Breast epithelium (tissue), 3 donors: Measurements from ENCODE around the gene SNRPD3.
"Not testable (repeated sequence)": the region's sequence is repeated elsewhere in the genome, so short reads cannot be mapped to it uniquely, and the experiment has no call there.

ENCODE experiments used
- POLR2A ChIP-seq: fragments of 450-650 bp; IDR thresholded peaks from one replicate; pipeline ENCODE4 v1.6.1; 2016; ENCODE audit warnings: antibody characterized with exemption, mild to moderate bottlenecking, moderate library complexity
- POLR2AphosphoS5 ChIP-seq, 3 donors: sonication (generic); formaldehyde crosslinking; IDR thresholded peaks; one replicate each; pipeline ENCODE4 v1.6.1; 2017; ENCODE audit warnings: antibody characterized with exemption in 3 of 3
- TF ChIP-seq, protein P1 (sequence below), 3 donors: fragments of 450-650 bp; IDR thresholded peaks; one replicate each; pipeline ENCODE4 v1.5.1; 2016 to 2017; ENCODE audit warnings: antibody characterized with exemption in 3 of 3, mild to moderate bottlenecking in 3 of 3, moderate library complexity in 3 of 3

DNA sequence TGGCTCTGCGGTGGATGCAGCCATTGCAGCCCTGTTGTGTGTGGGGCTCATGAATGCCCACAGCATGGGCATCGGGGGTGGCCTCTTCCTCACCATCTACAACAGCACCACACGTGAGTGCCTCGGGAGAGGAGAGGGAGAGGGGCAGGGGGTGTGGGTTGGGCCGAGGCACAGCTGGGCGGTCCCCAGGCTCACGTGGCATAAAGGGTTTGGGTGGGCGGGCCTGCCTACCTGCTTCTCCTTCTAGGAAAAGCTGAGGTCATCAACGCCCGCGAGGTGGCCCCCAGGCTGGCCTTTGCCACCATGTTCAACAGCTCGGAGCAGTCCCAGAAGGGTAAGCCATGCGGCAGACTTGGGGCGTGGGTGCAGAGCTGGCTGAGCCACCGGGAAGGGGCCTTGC, 59.0 kb downstream of the SNRPD3 start:
- TF ChIP-seq, protein P1, sequence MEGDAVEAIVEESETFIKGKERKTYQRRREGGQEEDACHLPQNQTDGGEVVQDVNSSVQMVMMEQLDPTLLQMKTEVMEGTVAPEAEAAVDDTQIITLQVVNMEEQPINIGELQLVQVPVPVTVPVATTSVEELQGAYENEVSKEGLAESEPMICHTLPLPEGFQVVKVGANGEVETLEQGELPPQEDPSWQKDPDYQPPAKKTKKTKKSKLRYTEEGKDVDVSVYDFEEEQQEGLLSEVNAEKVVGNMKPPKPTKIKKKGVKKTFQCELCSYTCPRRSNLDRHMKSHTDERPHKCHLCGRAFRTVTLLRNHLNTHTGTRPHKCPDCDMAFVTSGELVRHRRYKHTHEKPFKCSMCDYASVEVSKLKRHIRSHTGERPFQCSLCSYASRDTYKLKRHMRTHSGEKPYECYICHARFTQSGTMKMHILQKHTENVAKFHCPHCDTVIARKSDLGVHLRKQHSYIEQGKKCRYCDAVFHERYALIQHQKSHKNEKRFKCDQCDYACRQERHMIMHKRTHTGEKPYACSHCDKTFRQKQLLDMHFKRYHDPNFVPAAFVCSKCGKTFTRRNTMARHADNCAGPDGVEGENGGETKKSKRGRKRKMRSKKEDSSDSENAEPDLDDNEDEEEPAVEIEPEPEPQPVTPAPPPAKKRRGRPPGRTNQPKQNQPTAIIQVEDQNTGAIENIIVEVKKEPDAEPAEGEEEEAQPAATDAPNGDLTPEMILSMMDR (IDR thresholded peaks at IDR 0.05) = not testable (repeated sequence)
- TF ChIP-seq POLR2AphosphoS5 (IDR thresholded peaks at IDR 0.05); POLR2A: not testable (repeated sequence)
